Measurements from ENCODE around the gene IL34. TPM values are rescaled to one million over a fixed set of nuclear protein-coding genes. Genes with fewer than 3 reads are reported as not detected.

IL34 gene
- total and polyA plus RNA-seq, 2 of the 8 experiments (the other 6 are each of a cell fraction or from before 2014, with no cell fraction given), result 4.6 to 5.6 TPM

GRCh38 chr16:70689970-70690891, 43.9 kb downstream of the IL34 start (continued):
- no peak for TF ChIP-seq RNF2 (IDR thresholded peaks at IDR 0.05; ENCODE audit: borderline replicate concordance, low read depth, low read length, missing control alignments, poor library complexity, severe bottlenecking)
- TF ChIP-seq SIRT6 (IDR thresholded peaks at IDR 0.05; ENCODE audit: low read length), result no peak
- no peak for TF ChIP-seq PHF8 (conservative IDR thresholded peaks at IDR 0.05; ENCODE audit: low read depth, low read length)

All from H1 (cell line).